ENCODE measurements around the gene EPHA7.

EPHA7 gene

GRCh38 chr6:93243231-93243778, 176.1 kb downstream of the EPHA7 start:
- DNase-seq (ENCODE audit: low read depth) = no peak

- no peak for DNase-seq (ENCODE audit: low read depth)
Observed at GRCh38 chr6:93242049-93242448, 177.3 kb downstream of the EPHA7 start.

- no peak for DNase-seq (ENCODE audit: low read depth)
Observed at GRCh38 chr6:93238632-93239031, 180.7 kb downstream of the EPHA7 start.

- no peak for DNase-seq (ENCODE audit: low read depth)
Observed at GRCh38 chr6:93235775-93236174, 183.6 kb downstream of the EPHA7 start.

- no peak for DNase-seq (ENCODE audit: low read depth)
Observed at GRCh38 chr6:93226822-93227221, 192.5 kb downstream of the EPHA7 start.

- no peak for DNase-seq (ENCODE audit: low read depth)
Observed at GRCh38 chr6:93222071-93222851, 197.1 kb downstream of the EPHA7 start.

GRCh38 chr6:93219447-93219846, 199.9 kb downstream of the EPHA7 start:
- no peak for DNase-seq (ENCODE audit: low read depth)

- no peak for DNase-seq (ENCODE audit: low read depth)
Observed at GRCh38 chr6:93218096-93218495, 201.3 kb downstream of the EPHA7 start.

- no peak for DNase-seq (ENCODE audit: low read depth)
Observed at GRCh38 chr6:93213028-93213427, 206.3 kb downstream of the EPHA7 start.

- no peak for DNase-seq (ENCODE audit: low read depth)
Observed at GRCh38 chr6:93210908-93211307, 208.5 kb downstream of the EPHA7 start.

GRCh38 chr6:93209358-93209757, 210.0 kb downstream of the EPHA7 start:
- DNase-seq (ENCODE audit: low read depth) = no peak

GRCh38 chr6:93196406-93196970, 222.9 kb downstream of the EPHA7 start:
- DNase-seq (ENCODE audit: low read depth) = no peak

GRCh38 chr6:93194480-93194879, 224.9 kb downstream of the EPHA7 start:
- no peak for DNase-seq (ENCODE audit: low read depth)

GRCh38 chr6:93193868-93194267, 225.5 kb downstream of the EPHA7 start:
- no peak for DNase-seq (ENCODE audit: low read depth)
